Uterus (tissue), 4 donors: Measurements from ENCODE around the gene FTSJ3. TPM values are rescaled to one million over a fixed set of nuclear protein-coding genes. Genes with fewer than 3 reads are reported as not detected.

Source experiments
- DNase-seq, 2 donors: peaks; one replicate each; pipeline ENCODE4 v3.0.0-alpha.2; 2019 to 2020
- H3K27ac ChIP-seq, 2 donors: fragments of 200-600 bp; sonication (generic); 1 replicate in 1 of 2; 2 replicates in 1 of 2; pipeline ENCODE4 v1.5.1; 2016 to 2018
- H3K27me3 ChIP-seq, 2 donors: fragments of 200-600 bp; sonication (generic); one replicate each; pipeline ENCODE4 v1.5.1; 2018 to 2019; ENCODE audit warnings: control low read depth in 1 of 2
- H3K36me3 ChIP-seq, 2 donors: fragments of 200-600 bp; sonication (generic); one replicate each; pipeline ENCODE4 v1.5.1; 2019; ENCODE audit warnings: control low read depth in 1 of 2
- H3K4me1 ChIP-seq, 2 donors: fragments of 200-600 bp; sonication (generic); one replicate each; pipeline ENCODE4 v1.5.1; 2018 to 2019; ENCODE audit warnings: control low read depth in 1 of 2
- H3K4me3 ChIP-seq, 2 donors: fragments of 200-600 bp; sonication (generic); 1 replicate in 1 of 2; 2 replicates in 1 of 2; pipeline ENCODE4 v1.5.1; 2018 to 2019; ENCODE audit warnings: mild to moderate bottlenecking in 1 of 2
- H3K9me3 ChIP-seq, 2 donors: fragments of 200-600 bp; sonication (generic); one replicate each; pipeline ENCODE4 v1.5.1; 2019; ENCODE audit warnings: control low read depth in 1 of 2
- POLR2A ChIP-seq, 2 donors: fragments of 450-650 bp; IDR thresholded peaks; one replicate each; pipeline ENCODE4 v1.6.1; 2016; ENCODE audit warnings: antibody characterized with exemption in 2 of 2, mild to moderate bottlenecking in 1 of 2, moderate library complexity in 1 of 2
- intact Hi-C: fragments of 100-400 bp; cut with DNase I; formaldehyde crosslinking; loops from one replicate; pipeline ENCODE4 v1.15.1; 2023; ENCODE audit warnings: low total_unique reads
- total RNA-seq, 4 donors: library from RNA; depleted of rRNA in 3 of 4; stranded (reverse); fragments of >200 nt in 3 of 4; gene quantifications; one replicate each; pipeline versions ENCODE4 v1.1.0 to v1.2.4, GENCODE V29; 2014 to 2023
- TF ChIP-seq, protein P1 (sequence below), 4 experiments: fragments of 200-600 bp in 2 of 4; fragments of 450-650 bp in 2 of 4; sonication (generic) in 2 of 4; IDR thresholded peaks; one replicate each; pipeline ENCODE4 v1.5.1; 2016 to 2019; ENCODE audit warnings: antibody characterized with exemption in 4 of 4, mild to moderate bottlenecking in 2 of 4, moderate library complexity in 1 of 4
- donor health status: DM: yes; HTN: yes; CAD: no.

FTSJ3 gene
- total RNA-seq, 4 donors from 2014 or later: 29.7 to 64.7 (median 53.3) TPM

- H3K9me3 ChIP-seq: no peaks in the 10 kb centered on the region
- H3K27ac ChIP-seq: no peak overlapping the region
- no peaks in the 10 kb centered on the region for H3K36me3 ChIP-seq
- TF ChIP-seq, protein P1, sequence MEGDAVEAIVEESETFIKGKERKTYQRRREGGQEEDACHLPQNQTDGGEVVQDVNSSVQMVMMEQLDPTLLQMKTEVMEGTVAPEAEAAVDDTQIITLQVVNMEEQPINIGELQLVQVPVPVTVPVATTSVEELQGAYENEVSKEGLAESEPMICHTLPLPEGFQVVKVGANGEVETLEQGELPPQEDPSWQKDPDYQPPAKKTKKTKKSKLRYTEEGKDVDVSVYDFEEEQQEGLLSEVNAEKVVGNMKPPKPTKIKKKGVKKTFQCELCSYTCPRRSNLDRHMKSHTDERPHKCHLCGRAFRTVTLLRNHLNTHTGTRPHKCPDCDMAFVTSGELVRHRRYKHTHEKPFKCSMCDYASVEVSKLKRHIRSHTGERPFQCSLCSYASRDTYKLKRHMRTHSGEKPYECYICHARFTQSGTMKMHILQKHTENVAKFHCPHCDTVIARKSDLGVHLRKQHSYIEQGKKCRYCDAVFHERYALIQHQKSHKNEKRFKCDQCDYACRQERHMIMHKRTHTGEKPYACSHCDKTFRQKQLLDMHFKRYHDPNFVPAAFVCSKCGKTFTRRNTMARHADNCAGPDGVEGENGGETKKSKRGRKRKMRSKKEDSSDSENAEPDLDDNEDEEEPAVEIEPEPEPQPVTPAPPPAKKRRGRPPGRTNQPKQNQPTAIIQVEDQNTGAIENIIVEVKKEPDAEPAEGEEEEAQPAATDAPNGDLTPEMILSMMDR (IDR thresholded peaks at IDR 0.05): no peak
- no peak for TF ChIP-seq POLR2A (IDR thresholded peaks at IDR 0.05)
- intact Hi-C loops: no loop called here
- no peaks in the 10 kb centered on the region for H3K4me1 ChIP-seq
- no peak for DNase-seq
- no peaks in the 10 kb centered on the region for H3K27me3 ChIP-seq
- H3K4me3 ChIP-seq: no peak overlapping the region
These were observed 11.3 kb downstream of the FTSJ3 start for GRCh38 chr17:63816123-63816522.

DNA sequence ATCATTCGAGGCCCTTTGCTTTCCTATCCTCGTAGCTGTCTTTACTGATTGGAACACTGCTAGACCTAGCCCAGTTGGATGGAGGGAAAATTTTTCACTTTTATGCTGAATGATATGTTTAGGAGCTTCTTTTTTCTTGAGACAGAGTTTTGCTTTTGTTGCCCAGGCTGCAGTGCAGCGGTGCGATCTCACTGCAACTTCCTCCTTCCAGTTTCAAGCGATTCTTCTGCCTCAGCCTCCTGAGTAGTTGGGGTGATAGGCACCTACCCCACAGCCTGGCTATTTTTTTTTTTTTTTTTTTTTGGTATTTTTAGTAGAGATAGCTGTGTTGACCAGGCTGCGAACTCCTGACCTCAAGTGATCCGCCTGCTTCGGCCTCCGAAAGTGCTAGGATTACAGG, 17.5 kb downstream of the FTSJ3 start:
- DNase-seq: no peak
- H3K27me3 ChIP-seq: no peaks in the 10 kb centered on the region
- no peaks in the 10 kb centered on the region for H3K4me1 ChIP-seq
- no peaks in the 10 kb centered on the region for H3K36me3 ChIP-seq
- H3K4me3 ChIP-seq: no peak overlapping the region
- TF ChIP-seq POLR2A (IDR thresholded peaks at IDR 0.05): no peak
- TF ChIP-seq, protein P1 (IDR thresholded peaks at IDR 0.05): no peak
- intact Hi-C loops: no loop called here
- no peak overlapping the region for H3K27ac ChIP-seq
- no peaks in the 10 kb centered on the region for H3K9me3 ChIP-seq

DNA sequence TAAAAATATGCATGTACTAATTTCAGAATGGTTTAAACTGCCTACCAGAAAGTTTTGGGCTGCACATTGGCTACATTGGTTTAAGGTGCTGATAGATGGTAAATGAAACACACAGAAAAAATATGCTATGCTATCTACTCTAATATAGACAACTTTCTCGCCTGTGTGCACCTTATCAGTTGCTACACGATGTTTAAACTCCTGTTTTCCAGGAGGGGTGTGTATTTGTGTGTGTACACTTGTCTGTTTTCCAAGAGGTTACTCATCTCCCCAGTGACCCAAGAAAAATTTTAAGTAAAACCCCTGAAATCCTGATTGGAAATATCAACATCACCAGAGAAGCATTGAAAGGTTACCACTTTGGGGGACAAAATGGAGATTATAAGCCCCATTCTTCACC, 21.9 kb downstream of the FTSJ3 start:
- Histone ChIP-seq H3K9me3 (no peaks in the 10 kb centered on the region), H3K27me3 (no peaks in the 10 kb centered on the region), H3K4me1 (no peaks in the 10 kb centered on the region), H3K4me3 (no peak overlapping the region), H3K36me3 (no peaks in the 10 kb centered on the region), H3K27ac (no peak overlapping the region)
- intact Hi-C loops: no loop called here
- no peak for DNase-seq
- TF ChIP-seq POLR2A (IDR thresholded peaks at IDR 0.05): no peak
- TF ChIP-seq, protein P1 (IDR thresholded peaks at IDR 0.05): no peak

DNA sequence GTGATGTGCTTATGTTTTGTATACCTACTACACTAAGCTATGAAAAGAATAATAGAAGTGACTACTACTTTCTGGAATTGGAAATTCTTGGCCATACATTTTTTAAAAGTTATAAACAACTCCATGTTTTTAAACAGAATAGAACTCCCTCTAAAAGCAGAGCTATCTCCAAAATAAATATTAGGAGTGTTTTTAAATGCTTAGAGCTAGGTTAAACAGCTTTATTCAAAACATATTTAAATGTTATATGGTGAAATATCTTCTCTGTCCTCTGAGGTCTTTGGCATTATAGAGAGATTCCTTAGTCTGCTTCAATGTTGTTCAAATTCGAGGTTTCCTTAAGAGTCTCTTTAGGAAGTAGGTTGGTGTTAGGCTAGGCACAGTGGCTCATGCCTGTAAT, 23.1 kb downstream of the FTSJ3 start:
- no peaks in the 10 kb centered on the region for H3K27me3 ChIP-seq
- H3K9me3 ChIP-seq: no peaks in the 10 kb centered on the region
- DNase-seq: no peak
- TF ChIP-seq, protein P1 (IDR thresholded peaks at IDR 0.05): no peak
- no peaks in the 10 kb centered on the region for H3K4me1 ChIP-seq
- intact Hi-C loops: no loop called here
- H3K36me3 ChIP-seq: no peaks in the 10 kb centered on the region
- no peak overlapping the region for H3K4me3 ChIP-seq
- no peak overlapping the region for H3K27ac ChIP-seq

DNA sequence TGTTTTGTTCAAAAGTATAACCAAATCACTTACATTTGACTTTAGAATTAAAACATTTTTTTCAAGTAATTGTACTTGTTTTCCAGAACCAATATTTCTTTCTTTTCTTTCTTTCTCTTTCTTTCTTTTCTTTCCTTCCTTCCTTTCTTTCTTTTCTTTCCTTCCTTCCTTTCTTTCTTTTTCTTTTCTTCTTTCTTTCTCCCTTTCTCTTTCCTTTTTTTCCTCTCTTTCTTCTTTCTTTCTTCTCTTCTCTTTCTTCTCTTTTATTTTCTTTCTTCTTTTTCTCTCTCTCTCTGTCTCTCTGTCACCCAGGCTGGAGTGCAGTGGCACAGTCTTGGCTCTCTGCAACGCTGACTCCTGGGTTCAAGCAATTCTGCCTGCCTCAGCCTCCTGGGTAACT, 26.7 kb downstream of the FTSJ3 start:
- intact Hi-C loops: no loop called here

More for the DNA sequence above, 26.7 kb downstream of the FTSJ3 start:
- H3K9me3 ChIP-seq: no peaks in the 10 kb centered on the region
- no peak overlapping the region for H3K4me3 ChIP-seq
- DNase-seq: no peak
- no peaks in the 10 kb centered on the region for H3K36me3 ChIP-seq
- H3K4me1 ChIP-seq: no peaks in the 10 kb centered on the region
- TF ChIP-seq POLR2A (IDR thresholded peaks at IDR 0.05): no peak
- TF ChIP-seq, protein P1 (IDR thresholded peaks at IDR 0.05): no peak
- no peaks in the 10 kb centered on the region for H3K27me3 ChIP-seq
- H3K27ac ChIP-seq: no peak overlapping the region
